Right ventricle myocardium superior (tissue), 1 donor: ENCODE measurements around the gene CLK2. TPM values are rescaled to one million over a fixed set of nuclear protein-coding genes. Genes with fewer than 3 reads are reported as not detected.
"Not testable (repeated sequence)": the region's sequence is repeated elsewhere in the genome, so short reads cannot be mapped to it uniquely, and the experiment has no call there.

ENCODE experiments used
- ATAC-seq: fragments of 200-7000 bp; cut with Tn5 transposase; one replicate; pipeline ENCODE4 v1.9.1; 2020; ENCODE audit warnings: mild to moderate bottlenecking; ENCODE audit not compliant: poor library complexity
- DNase-seq: peaks from one replicate; pipeline ENCODE4 v3.0.0-alpha.2; 2020
- intact Hi-C: fragments of 100-400 bp; cut with DNase I; formaldehyde crosslinking; loops from one replicate; pipeline ENCODE4 v1.11.2; 2022
- total RNA-seq: library from RNA; stranded (reverse); fragmentation: NEBNext Ultra II Directional; extraction: Animal tissue kit (Norgen Biotek cat#: 25700); gene quantifications from one replicate; pipeline ENCODE4 v1.2.1, GENCODE V29; 2021
- donor health status: DM: no; HTN: yes; CAD: no; lungs with severe emphysema.

CLK2 gene
- total RNA-seq, 1 donor from 2014 or later = 18.5 TPM

DNA sequence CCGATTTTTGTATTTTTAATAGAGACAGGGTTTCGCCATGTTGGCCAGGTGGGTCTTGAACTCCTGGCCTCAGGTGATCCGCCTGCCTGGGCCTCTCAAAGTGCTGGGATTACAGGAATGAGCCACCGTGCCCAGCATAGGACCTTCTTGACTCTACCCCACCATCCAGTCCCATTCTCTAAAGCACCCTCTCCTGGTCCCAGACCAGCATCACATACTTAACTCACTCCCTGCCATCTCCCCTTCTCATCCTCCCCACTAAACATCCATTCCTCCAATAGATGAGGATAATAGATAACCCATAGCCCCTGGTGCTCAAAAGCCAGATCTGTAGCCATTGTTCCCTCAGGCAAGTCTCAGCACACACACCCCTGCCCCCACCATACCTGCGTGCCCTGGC lies 20.1 kb downstream of the CLK2 start:
- no peak for DNase-seq

DNA sequence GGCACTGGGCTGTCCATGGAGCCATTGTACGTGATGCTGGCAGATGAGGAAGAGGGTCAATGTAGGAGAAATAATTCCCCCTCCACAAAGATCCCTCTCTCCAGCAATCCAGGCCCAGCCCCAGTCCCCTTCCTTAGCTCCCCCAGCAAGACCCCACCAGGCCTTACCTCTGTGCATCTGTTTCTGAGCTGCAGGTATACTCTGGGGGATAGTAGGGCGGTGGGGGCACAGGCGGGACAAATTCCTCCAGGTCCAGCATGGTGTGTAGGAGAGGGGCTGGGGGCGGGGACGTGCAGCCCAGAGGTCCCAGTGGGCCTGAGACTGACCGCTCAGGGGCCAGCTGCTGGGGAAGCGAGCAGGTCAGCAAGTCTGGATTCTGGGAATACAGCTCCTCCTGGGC lies 21.7 kb downstream of the CLK2 start:
- intact Hi-C loops = loop anchor here (5.0 kb wide), 2 partner anchors 71 to 341 kb away; partner anchors contain the start of gene RUSC1
- no peak for ATAC-seq

More for the DNA sequence above, 20.1 kb downstream of the CLK2 start:
- ATAC-seq = no peak
- intact Hi-C loops = loop anchor here (5.0 kb wide), 2 partner anchors 69 to 339 kb away; partner anchors contain the start of gene RUSC1

DNA sequence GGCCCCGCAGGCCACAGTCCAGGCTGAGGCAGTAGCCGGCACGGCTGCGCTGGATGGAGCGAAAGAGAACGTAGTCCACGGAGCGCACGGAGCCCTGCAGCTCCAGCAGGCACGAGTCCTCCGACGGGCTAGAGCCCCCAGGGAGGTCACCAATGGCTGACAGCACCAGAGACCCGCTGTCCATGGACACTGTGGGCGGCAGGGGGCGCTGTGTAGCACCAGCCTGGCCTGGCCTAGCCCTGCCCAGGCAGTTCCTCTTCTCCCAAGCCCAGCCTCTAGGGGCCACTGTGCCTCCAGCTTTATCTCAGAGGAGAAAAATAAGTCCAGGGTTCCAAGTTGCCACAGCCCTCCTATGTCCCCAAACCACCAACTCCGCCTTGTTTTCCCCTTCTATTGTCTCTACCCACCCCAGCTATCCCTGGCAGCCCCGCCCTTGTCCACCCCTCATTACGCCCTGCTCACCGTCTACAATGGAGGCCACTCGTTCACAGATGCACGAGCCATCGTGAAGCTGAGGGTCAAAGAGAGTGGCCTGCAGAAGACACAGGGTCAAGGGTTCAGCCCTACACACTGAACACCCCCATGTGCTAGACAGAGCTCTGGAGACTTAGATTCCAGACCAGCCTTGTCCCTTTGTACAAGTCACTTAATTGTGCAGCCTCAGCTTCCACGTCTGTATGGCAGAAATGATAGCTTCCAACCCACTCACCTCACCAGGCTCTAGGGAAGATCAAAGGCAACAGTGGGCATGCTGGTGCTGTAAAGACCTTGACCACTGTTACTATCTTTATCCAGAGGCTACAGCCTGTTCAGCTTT lies 22.5 kb downstream of the CLK2 start:
- peak; percentile 87 for ATAC-seq
- DNase-seq = peak; percentile 96
- intact Hi-C loops = loop anchor here (5.0 kb wide), 2 partner anchors 71 to 341 kb away; partner anchors contain the start of gene RUSC1

More for the DNA sequence above, 21.7 kb downstream of the CLK2 start:
- DNase-seq = no peak

DNA sequence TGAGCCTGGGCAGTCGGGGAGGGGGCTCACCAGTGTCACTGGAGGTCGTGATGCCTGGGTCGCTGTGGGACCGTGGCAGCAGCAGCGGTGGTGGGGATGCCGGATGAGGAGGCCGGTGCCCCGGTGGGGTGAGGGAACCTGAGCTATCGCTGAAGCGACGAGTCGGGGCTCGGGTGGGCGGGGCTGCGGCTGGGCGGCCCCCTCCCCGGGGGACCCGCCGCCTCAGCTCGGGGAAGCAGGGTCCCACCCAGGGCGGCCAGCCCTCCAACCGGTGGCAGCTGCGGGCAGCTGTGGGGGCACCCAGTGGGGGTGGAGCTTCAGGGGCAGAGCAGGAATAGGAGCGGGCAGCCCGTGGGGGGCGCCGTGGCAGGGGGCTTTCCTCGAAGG lies 23.1 kb downstream of the CLK2 start:
- intact Hi-C loops = loop anchor here (5.0 kb wide), 2 partner anchors 72 to 342 kb away; partner anchors contain the start of gene RUSC1
- DNase-seq = no peak

DNA sequence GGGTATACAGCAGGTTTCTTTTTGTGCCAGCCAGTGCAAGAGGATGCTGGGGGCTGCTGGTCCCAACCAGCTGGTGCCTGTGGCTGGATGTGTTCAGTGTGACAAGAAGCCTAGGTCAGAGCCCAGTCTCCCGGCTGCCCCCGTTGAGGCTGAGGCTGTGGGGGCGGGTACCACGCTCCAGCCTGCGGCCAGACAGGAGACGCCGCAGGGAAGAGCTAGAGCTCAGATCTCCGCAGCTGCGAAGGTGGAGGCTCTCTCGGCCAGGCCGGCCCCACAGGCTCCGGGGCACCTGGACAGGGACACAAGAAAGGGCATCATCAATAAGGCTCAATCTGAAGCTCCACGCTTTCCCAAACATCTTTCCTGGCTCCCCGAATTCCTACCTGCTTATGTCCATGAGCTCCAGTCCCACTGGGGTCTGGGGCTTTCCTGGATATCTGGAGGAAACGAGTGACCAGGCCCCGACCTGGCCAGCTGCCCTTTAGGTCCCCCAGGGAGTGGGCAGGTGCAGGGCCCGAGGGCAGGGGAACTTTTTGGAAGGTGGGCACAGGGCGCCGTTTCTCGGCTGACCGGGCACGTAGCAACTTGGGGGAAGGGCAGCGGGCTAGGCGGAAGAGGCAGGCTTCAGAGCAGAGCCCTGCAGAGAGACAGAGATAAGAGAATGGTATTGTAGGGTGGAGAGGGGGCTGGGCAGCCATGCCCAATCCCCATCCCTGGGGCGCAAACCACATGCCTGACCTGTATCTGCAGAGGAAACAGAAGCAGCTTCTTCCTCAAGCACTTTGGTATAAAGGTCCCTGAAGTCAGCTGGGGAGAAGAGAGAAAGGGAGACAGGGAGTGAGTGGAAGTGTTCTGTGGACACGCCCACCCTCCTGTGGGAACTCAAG lies 25.4 kb downstream of the CLK2 start:
- intact Hi-C loops = no loop called here
- ATAC-seq = no peak
- DNase-seq = no peak

More for the DNA sequence above, 23.1 kb downstream of the CLK2 start:
- ATAC-seq = no peak

DNA sequence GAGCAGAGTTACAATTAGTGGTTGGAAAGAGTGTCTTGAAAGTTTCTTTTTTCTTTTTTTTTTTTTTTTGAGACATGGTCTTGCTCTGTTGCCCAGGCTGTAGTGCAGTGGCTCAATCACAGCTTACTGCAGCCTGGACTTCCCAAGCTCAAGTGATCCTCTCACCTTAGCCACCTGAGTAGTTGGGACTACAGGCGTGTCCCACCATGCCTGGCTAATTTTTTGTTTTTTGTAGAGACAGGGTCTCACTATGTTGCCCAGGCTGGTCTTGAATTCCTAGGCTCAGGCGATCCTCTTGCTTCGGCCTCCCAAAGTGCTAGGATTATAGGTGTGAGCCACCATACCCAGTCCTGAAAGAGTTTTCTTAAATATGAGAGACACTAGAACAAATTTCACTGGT lies 26.5 kb downstream of the CLK2 start:
- ATAC-seq, intact Hi-C loops: not testable (repeated sequence)

DNA sequence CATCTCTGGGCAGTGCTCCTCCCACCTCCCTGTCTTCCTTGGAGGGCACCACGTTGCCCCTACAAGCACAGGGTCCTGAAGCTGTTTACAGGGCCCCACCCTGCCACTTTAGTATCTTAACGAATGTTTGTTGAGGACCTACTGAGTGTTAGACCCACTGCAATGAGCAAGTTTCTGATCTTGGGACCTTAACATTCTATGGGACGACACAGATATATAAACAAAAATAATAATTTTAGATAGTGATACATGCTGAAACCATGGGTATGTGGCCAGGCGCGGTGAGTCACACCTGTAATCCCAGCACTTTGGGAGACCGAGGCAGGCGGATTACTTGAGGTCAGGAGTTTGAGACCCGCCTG lies 28.2 kb downstream of the CLK2 start:
- ATAC-seq (no peak), DNase-seq (no peak)
- intact Hi-C loops = no loop called here

More for the DNA sequence above, 26.5 kb downstream of the CLK2 start:
- not testable (repeated sequence) for DNase-seq

DNA sequence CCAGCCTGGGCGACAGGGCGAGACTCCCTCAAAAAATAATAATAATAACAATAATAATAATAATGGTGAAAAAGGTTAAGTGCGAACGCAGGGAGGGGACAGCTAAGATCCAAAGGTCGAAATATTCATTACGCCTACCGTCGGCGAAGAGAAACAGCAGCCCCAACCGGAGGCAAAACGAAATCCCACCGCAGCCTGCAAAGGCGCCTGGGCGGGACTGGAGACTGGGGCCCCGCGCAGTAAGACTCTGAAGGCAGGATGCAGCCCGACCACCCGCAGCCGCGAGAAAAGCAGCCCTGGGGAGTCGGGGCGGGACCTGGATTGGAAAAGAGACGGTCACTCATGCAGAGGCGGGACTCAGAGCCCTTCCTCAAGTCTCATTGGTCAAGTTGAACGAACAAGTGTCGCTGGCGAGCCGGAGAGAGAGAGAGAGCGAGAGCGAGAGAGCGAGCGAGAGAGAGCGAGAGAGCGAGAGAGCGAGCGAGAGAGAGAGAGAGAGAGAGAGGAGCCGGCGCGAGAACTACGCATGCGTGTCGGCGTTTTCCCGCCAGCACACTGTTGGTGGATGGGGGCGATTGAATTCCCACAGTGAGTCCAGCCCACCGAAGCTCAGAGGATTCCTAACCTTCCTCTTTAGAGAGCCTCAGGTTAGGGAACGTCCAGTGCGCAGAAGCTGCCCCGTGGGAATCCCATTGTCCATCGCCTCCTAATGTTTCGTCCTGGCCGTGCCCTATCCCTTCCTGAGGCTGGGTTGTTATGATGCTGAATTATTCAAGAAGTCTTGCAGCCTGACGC lies 28.7 kb downstream of the CLK2 start:
- ATAC-seq (peak; percentile 95), DNase-seq (peak; percentile 97)
- intact Hi-C loops = no loop called here

DNA sequence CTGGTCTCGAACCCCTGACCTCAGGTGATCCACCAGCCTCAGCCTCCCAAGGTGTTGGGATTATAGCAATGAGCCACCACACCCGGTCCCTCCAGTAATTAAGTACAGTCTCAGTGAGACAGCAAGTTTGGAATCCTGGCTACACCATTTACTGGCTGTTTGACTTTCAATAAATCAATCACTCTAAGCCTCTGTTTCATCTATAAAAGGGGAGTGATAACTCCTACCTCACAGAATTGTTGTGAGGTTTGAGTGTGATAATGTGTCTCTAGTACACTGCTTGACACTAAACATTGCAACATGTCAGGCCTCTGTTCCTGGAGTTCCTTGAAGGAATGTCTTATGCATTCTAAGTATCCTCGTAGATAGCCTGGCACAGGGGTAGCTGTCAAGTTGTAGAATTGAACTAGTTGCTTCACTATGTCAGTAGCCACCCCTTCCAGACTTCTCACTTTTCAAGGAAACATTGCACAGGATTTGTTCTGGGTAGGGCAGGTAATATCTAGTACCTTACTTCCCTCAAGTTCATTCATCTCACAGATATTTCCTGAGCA lies 30.4 kb downstream of the CLK2 start:
- intact Hi-C loops = no loop called here
- ATAC-seq (no peak), DNase-seq (no peak)

DNA sequence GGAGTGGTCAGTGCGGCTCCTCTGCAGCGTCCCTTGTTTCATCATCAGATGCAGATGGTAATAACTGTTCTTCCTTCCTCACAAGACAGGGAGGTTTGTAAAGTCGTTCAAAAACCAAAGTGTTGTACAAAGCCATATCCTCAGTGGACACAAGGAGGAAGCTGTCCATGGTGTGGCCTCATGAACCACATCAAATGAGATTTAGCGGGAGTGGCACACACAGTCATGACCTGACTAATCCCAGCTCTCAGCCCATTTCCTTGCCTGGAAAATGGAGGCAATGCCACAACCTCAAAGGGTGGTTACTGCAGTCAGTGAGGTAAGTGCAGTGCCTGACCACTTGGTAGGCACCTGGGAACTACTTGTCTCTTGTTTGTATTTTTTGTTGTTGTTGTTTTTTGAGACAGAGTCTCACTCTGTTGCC lies 31.5 kb downstream of the CLK2 start:
- intact Hi-C loops = no loop called here
- ATAC-seq = peak; percentile 0

DNA sequence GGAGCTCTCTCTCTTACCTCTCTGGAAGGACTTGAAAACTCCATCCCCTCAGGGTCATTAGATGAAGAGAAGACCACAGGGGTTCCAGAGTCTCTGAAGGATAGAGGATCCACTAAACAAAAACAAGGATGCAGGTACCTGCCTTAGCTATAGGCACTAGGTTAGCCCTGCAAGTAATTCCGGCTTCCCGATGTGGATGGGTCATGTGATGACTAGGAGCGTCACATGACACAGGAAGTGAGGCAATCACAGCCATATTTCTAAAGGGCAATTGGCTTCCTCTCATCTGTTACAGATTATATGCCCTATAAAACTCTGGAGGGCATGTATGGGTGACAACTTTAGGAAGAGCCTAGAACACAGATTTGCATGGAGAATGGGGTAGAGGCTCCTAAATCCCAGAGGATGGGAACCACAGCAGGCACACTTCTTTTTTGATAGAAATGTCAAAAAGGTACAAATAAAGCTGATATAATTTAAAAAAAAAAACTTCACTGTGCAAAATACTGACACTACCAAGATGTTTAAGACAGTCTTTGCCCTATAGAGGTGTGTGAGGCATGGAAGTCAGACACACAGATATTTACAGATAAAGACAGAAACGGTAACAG lies 32.1 kb downstream of the CLK2 start:
- DNase-seq (no peak), ATAC-seq (peak; percentile 45)
- intact Hi-C loops = no loop called here

More for the DNA sequence above, 31.5 kb downstream of the CLK2 start:
- DNase-seq = no peak

DNA sequence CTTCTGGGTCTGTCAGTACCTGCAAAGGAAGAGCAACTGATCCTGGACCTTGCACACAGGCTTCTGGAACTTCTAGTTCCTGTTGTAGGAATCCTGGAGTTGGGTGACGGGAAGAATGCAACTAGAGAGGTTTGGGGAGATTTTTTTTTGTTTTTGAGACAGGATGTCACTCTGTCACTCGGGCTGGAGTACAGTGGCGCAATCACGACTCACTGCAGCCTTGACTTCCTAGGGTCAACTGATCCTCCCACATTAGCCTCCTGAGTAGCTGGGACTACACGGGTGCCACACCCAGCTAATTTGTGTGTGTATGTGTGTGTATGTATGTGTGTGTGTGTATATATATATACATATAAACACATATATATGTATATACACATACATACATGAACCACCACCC lies 36.9 kb downstream of the CLK2 start:
- no peak for DNase-seq
- ATAC-seq = no peak
- intact Hi-C loops = no loop called here

DNA sequence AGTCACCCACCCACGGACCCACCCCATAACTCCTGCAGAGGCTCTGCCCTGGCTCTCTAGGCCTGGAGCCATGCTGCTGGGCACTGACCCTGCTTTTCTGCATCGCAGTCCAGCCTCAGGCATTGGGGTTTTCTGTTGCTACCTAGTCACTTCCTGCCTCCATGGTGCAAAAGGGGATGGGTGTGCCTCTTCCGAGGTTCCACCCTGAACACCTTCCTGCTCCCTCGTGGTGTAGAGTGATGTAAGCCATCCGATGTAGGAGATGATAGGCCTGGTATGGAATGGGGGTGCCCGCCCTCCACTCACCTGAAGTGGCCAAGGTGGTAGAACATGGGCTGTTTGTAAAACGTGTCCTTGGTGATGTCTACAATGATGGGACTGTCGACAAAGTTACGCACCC lies 37.9 kb downstream of the CLK2 start:
- intact Hi-C loops, ATAC-seq, DNase-seq: not testable (repeated sequence)

DNA sequence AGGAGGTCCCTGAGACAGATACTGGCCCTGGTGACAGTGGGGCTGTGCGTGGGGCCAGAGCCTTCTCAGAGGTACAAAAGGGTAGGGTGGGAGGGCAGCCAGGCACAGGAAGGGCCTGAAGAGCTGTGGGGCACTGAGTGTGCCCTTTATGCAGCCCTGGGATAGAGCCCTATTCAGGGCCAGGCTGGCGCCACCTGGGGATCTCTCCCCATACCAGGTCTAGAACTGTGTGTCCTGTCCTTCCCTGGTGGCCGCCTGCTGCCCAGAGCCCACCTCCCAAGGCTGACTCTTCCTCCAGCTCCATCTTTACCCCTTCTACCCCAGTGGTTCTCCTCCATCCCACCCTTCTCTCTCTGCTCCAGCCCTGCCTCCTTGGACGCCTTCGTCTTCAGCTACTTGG lies 39.8 kb downstream of the CLK2 start:
- ATAC-seq, intact Hi-C loops, DNase-seq: not testable (repeated sequence)

DNA sequence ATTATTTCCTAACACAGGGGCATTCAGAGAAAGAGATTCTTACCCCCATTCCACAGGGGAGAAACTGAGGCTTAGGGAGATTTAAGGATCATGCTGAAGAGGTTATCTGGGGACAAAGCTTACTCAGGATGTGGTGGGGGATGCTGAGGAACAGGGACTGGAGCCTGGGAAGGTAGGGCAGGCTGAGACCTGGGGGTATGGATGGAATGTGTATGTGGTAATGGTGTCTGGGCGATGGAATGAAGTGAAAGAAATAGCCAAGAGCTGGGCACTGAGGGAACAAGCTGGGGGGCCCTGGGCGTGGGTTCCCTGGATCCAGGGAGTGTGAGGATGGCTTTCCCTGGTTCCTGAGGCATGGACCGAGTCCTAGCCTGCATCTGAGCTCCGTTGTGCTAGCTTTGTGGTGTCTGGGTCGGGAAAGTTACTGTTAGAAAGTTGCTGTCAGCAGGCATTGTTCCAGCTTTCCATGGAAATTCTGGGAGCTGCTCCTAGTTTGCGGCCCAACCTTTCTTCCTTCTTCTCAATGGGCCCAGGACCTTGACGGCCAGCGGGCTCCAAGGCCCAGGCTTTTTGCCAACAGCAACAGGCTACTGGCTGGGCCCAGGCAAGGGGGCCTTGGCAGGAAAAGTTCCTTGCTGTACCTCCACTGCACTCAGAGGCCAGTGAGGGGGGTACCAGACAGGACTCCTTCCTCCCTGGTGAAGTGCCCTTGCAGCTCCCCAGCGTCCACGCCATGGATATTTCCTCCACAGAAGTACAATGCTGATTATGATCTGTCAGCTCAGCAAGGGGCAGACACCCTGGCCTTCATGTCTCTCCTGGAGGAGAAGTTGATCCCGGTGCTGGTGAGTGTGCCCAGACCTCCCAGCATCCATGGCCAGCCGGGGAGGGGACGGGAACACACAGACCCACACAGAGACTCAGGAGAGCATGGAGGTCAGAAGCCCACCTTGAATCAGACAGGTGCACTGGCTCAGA lies 41.0 kb downstream of the CLK2 start:
- DNase-seq, ATAC-seq, intact Hi-C loops: not testable (repeated sequence)

DNA sequence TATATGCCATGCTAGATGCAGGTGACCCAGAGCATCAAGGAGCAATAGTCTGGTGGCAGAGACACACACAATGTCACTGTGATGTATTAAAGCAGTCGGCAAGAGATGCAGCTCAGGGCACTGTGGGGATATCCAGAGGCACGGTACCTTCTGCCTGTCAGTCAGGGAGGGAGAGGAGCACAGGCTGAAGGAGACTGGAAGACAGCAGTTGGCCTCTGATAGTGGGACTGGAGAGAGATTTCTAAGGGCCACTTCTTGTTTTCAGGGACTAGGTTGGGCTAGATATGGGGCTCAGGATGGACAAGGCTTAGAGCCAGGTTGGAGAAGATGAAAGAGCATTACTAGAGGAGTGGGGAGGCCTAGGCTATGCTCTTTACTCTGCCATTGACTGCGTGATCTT lies 42.0 kb downstream of the CLK2 start:
- DNase-seq, ATAC-seq, intact Hi-C loops: not testable (repeated sequence)

DNA sequence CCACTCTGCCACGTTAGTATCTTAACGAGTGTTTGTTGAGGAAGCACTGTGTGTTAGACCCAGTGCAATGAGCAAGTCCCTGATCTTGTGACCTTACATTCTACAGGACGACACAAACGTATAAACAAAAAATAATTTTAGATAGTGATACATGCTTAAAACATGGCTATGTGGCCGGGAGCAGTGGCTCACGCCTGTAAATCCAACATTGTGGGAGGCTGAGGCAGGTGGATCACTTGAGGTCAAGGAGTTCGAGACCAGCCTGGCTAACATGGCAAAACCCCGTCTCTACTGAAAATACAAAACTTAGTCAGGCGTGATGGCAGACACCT lies 45.2 kb downstream of the CLK2 start:
- no peak for DNase-seq
- intact Hi-C loops = no loop called here
- ATAC-seq = no peak
